ENCODE measurements around the gene ADO. TPM values are rescaled to one million over a fixed set of nuclear protein-coding genes. Genes with fewer than 3 reads are reported as not detected.

ADO gene
- 10.7 and 12.9 TPM in 2 replicates for total RNA-seq

GRCh38 chr10:62804356-62805230, at the start of gene ADO:
ADO (plus strand) TSS chr10:62804720; CDS start chr10:62805060, 340 bp downstream.

GRCh38 chr10:62816331-62817120, 12.0 kb downstream of the ADO start, which contains the start of gene EGR2:
EGR2 (minus strand) TSS chr10:62816366; CDS start chr10:62816029, 337 bp downstream.

Other genes starting within 250 kb of the ADO start
- gene EGR2, start 11.6 kb downstream of the ADO start, total RNA-seq, result 0.17 and 0.22 TPM in 2 replicates